ENCODE results near the gene RAI1.

DNA sequence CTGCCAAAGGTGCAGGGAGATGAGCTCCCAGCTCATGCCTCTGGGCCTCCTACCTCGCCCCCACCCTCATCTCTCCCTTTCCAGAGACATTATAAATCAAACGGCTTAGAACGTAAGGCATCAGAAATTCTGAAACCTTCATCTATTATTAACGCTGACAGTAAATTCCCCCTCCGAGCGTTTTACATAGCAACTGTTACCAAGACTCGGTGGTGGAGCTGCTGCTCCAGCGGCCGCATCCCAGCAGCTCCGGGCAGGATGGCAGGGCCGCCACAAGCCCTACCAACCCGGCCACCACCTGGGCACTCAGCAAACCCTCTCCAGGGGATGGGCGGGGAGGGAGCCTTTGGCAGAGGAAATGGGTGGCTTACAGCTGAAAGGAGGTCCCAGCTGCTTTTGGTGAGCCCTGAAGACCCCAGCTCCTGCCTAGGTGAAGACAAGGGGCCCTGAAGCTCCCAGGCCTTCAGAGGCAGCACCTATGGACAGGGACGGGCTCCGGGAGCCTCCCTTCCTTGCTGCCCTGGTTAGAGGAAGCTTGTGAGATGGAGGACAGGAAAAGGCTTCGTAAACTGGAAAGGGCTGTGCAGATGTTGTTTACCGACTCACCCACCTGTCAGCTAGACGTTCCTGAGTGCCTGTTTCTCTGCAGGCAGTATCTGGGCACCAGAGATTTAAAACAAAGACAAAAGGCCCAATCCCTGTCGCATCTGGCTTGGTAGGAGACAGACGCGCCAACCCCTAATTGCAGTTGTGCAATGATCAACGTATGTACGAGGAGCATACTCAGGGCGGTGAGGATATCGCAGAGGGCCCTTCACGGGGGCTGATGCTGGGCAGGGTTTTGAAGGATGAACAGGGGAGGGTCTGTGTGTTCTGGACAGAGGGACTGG is 76.9 kb downstream of the RAI1 start:
- TF ChIP-seq POLR2A (IDR thresholded peaks at IDR 0.05) (no peak), POLR2AphosphoS5 (IDR thresholded peaks at IDR 0.05) (no peak), EP300 (IDR thresholded peaks at IDR 0.05) (no peak)
- TF ChIP-seq, protein P1, sequence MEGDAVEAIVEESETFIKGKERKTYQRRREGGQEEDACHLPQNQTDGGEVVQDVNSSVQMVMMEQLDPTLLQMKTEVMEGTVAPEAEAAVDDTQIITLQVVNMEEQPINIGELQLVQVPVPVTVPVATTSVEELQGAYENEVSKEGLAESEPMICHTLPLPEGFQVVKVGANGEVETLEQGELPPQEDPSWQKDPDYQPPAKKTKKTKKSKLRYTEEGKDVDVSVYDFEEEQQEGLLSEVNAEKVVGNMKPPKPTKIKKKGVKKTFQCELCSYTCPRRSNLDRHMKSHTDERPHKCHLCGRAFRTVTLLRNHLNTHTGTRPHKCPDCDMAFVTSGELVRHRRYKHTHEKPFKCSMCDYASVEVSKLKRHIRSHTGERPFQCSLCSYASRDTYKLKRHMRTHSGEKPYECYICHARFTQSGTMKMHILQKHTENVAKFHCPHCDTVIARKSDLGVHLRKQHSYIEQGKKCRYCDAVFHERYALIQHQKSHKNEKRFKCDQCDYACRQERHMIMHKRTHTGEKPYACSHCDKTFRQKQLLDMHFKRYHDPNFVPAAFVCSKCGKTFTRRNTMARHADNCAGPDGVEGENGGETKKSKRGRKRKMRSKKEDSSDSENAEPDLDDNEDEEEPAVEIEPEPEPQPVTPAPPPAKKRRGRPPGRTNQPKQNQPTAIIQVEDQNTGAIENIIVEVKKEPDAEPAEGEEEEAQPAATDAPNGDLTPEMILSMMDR (IDR thresholded peaks at IDR 0.05), result no peak

All from suprapubic skin (tissue), 4 donors.